Sigmoid colon (tissue), 3 donors: ENCODE measurements around the gene URB2.

Source experiments
- POLR2A ChIP-seq, 2 donors: fragments of 450-650 bp; IDR thresholded peaks; one replicate each; pipeline ENCODE4 v1.6.1; 2016; ENCODE audit warnings: antibody characterized with exemption in 2 of 2, mild to moderate bottlenecking in 2 of 2, moderate library complexity in 2 of 2
- TF ChIP-seq, protein P1 (sequence below), 4 experiments: fragments of 450-650 bp in 3 of 4; fragments of 200-600 bp in 1 of 4; IDR thresholded peaks; one replicate each; pipeline ENCODE4 v1.5.1; 2016 to 2019; ENCODE audit warnings: antibody characterized with exemption in 4 of 4, mild to moderate bottlenecking in 3 of 4, moderate library complexity in 2 of 4

DNA sequence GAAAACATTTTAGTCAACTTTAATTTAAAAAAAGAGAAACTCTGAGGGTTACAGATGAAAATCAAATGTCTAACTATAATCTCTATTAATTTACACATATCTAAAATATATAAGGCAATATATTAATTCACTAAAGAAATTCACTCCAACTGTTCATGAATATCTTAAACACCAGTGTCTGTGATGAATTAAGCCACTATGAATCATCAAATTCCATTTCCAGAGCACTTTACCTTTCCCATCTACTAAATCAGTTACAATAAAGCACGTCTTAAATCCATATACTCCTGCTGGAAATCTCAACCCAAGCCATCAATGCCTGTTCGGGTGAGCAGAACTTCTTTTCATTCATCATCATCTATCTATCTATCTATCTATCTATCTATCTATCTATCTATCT, 4.4 kb upstream of the URB2 start:
- no peak for TF ChIP-seq POLR2A (IDR thresholded peaks at IDR 0.05)
- TF ChIP-seq, protein P1, sequence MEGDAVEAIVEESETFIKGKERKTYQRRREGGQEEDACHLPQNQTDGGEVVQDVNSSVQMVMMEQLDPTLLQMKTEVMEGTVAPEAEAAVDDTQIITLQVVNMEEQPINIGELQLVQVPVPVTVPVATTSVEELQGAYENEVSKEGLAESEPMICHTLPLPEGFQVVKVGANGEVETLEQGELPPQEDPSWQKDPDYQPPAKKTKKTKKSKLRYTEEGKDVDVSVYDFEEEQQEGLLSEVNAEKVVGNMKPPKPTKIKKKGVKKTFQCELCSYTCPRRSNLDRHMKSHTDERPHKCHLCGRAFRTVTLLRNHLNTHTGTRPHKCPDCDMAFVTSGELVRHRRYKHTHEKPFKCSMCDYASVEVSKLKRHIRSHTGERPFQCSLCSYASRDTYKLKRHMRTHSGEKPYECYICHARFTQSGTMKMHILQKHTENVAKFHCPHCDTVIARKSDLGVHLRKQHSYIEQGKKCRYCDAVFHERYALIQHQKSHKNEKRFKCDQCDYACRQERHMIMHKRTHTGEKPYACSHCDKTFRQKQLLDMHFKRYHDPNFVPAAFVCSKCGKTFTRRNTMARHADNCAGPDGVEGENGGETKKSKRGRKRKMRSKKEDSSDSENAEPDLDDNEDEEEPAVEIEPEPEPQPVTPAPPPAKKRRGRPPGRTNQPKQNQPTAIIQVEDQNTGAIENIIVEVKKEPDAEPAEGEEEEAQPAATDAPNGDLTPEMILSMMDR (IDR thresholded peaks at IDR 0.05), result no peak
